ENCODE results near the gene FGD2.

DNA sequence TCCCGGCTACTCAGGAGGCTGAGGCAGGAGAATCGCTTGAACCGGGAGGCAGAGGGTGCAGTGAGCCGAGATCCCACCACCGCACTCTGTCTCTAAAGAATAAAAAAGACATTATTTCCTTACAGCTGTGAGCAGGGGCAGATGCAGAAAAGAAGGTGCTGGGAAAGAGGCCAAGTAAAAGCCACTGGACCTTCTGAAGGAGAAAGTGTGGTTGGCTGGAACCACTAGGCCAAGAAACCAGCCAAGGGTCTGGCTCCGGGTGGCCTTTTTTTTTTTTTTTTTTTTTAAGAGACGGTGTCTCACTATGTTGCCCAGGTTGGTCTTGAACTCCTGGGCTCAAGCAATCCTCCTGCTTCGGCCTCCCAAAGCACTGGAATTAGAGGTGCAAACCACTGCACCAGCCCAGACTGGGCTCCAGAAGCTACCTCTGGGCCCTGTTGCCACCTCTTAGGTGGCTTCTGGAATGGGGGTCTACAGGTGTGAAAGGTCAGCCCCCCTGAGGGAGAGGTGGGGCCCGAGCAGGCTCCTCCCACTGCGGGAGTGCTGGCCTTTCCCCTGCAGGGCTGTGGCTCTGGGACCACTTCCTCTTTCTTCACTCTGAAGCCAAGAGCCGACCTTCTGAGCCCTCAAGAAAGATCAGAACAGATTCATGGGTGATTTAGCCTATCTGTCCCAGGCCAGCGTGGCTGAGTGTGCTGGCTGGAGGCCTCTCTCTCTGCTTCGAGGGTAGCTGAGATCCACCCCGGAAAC is at the start of gene FGD2:
- TF ChIP-seq GATA2 (IDR thresholded peaks at IDR 0.05; ENCODE audit: insufficient read depth, insufficient read length, low read depth, low read length) (no peak), POLR2A (IDR thresholded peaks at IDR 0.05; ENCODE audit: low read depth, low read length) (no peak), EZH2 (IDR thresholded peaks at IDR 0.05; ENCODE audit: borderline replicate concordance, low read depth, low read length, severe bottlenecking) (no peak), JUN (IDR thresholded peaks at IDR 0.05; ENCODE audit: borderline replicate concordance, insufficient read depth, insufficient read length, low read depth) (no peak), POLR2AphosphoS5 (IDR thresholded peaks at IDR 0.05; ENCODE audit: insufficient read depth, low read depth, low read length) (no peak)
- TF ChIP-seq, protein P1, sequence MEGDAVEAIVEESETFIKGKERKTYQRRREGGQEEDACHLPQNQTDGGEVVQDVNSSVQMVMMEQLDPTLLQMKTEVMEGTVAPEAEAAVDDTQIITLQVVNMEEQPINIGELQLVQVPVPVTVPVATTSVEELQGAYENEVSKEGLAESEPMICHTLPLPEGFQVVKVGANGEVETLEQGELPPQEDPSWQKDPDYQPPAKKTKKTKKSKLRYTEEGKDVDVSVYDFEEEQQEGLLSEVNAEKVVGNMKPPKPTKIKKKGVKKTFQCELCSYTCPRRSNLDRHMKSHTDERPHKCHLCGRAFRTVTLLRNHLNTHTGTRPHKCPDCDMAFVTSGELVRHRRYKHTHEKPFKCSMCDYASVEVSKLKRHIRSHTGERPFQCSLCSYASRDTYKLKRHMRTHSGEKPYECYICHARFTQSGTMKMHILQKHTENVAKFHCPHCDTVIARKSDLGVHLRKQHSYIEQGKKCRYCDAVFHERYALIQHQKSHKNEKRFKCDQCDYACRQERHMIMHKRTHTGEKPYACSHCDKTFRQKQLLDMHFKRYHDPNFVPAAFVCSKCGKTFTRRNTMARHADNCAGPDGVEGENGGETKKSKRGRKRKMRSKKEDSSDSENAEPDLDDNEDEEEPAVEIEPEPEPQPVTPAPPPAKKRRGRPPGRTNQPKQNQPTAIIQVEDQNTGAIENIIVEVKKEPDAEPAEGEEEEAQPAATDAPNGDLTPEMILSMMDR (IDR thresholded peaks at IDR 0.05; ENCODE audit: extremely low read depth in 1 of 2, insufficient read depth in 1 of 2, low read depth in 1 of 2, low read length in 2 of 2) = no peak
- TF ChIP-seq, protein P2, sequence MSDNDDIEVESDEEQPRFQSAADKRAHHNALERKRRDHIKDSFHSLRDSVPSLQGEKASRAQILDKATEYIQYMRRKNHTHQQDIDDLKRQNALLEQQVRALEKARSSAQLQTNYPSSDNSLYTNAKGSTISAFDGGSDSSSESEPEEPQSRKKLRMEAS (IDR thresholded peaks at IDR 0.05; ENCODE audit: insufficient read depth, insufficient read length) = no peak

Measured in endothelial cell of umbilical vein (primary cell).